ENCODE measurements around the gene UNCX. TPM values are rescaled to one million over a fixed set of nuclear protein-coding genes. Genes with fewer than 3 reads are reported as not detected.
"Not testable (repeated sequence)": the region's sequence is repeated elsewhere in the genome, so short reads cannot be mapped to it uniquely, and the experiment has no call there.

The UNCX gene
- total RNA-seq, 2 donors from 2014 or later, result not detected

DNA sequence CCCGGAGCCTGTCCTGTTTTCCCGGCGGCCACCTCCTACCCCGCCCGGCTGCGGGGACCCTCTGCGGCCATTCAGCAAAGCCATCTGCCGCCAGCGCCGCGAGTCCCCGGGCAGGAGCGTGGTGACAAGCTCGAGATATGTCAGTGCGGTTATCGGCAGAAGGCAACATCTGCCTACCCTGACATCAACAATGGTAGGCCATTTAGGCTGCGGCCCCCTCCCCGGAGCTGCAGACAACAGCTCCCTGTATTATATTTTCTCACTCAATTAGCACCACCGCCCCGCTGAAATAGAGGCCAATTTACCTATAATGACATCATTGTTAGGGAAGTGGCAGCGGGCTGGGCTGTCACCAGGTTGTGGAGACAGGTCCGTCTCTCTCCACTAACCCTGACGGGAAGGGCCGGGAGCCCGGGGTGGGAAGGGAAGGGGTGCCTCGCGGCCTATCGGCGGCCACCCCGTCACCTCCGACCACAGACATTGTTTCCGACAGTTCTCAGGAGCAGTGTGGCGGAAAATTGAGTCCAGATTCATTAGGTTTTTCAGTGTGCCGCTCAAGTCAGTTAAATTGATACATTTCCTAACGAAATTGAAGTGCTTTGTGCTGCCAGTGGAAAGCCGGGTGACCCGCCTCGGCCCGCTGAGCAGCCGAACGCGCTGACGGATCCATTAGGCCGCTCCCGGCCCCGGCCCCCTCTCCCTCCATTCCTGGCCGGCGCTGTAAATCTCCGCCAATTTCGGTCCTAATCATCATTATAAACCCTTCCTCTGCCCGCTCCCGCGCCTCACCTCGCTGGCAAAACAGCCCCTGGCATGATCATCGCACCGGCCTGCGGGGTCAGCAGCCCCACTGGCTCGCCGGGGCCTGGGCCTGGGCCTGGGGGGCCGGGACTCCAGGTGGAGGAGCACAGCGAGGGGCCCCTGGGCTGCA is 43.0 kb downstream of the UNCX start:
- peaks cover 11% of the 10 kb centered on the region for H3K27me3 Mint-ChIP-seq

DNA sequence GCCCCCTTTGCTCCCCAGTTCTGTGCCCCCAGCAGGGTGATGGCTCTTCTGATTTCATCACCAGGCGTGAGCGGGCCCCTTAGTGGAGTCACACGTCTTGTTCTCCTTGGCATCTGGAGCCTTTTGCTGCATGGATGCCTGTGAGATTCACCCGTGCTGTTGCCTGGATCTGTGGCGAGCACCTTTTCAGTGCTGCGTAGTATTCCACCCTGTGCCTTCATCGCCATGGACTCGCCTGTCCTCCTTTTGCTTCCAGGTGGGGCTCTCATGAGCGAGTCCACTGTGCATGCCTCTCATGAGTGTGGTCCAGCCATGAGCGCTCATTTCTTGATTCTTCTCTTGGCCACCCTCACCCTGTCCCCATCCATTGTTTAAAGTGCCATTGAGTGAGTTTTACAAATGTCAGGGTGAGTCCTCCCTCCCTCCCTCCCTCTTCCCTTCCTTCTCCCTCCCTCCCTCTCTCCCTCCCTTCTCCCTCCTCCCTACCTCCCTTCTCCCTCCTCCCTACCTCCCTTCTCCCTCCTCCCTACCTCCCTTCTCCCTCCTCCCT is 44.0 kb downstream of the UNCX start:
- Mint-ChIP-seq H3K27me3 (peaks cover 11% of the 10 kb centered on the region), H3K36me3 (ENCODE audit: low read depth) (no peaks in the 10 kb centered on the region), H3K4me3 (no peak overlapping the region), H3K9me3 (peaks cover 10% of the 10 kb centered on the region), H3K4me1 (no peaks in the 10 kb centered on the region), H3K27ac (no peak overlapping the region)
- ATAC-seq (replicated peaks), result no peak

More for the DNA sequence above, 43.0 kb downstream of the UNCX start:
- no peak overlapping the region for H3K27ac Mint-ChIP-seq
- peaks cover 10% of the 10 kb centered on the region for H3K9me3 Mint-ChIP-seq
- ATAC-seq (replicated peaks), result no peak
- no peaks in the 10 kb centered on the region for H3K4me1 Mint-ChIP-seq
- no peaks in the 10 kb centered on the region for H3K36me3 Mint-ChIP-seq (ENCODE audit: low read depth)
- no peak overlapping the region for H3K4me3 Mint-ChIP-seq

DNA sequence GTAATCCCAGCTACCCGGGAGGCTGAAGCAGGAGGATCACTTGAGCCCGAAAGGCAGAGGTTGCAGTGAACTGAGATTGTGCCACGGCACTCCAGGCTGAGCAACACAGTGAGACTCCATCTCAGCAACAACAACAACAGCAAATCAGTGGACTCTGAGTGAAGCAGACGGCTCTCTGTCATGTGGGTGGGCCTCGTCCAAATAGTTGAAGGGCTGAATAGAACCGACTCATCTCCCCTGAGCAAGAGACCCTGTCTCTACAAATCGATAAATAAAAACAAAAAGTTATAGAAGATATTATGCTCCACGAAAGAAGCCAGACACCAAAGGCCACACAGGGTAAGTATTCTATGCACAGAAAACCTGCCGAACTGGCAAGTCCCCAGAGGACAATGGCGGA is 45.9 kb downstream of the UNCX start:
- no peaks in the 10 kb centered on the region for H3K36me3 Mint-ChIP-seq (ENCODE audit: low read depth)
- no peak for ATAC-seq (replicated peaks)
- H3K27ac Mint-ChIP-seq, result no peak overlapping the region
- H3K9me3 Mint-ChIP-seq, result peaks cover 10% of the 10 kb centered on the region
- no peak overlapping the region for H3K4me3 Mint-ChIP-seq
- H3K4me1 Mint-ChIP-seq, result no peaks in the 10 kb centered on the region
- H3K27me3 Mint-ChIP-seq, result peaks cover 11% of the 10 kb centered on the region

DNA sequence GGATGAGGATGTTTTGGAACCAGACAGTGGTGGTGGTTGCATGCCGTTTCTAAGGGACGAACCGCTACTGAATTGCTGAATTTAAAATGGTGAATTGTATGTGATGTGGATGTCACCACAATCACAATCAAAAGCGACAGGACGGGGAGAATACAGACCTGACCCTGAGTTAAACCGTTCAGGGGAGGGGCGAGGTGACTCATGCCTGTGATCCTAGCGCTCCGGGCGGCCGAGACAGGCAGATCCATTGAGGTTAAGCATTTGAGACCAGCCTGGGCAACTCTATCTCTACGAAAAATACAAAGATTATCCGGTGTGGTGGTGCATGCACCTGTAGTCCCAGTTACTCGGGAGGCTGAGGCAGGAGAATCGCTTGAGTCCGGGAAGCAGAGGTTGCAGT is 46.4 kb downstream of the UNCX start:
- Mint-ChIP-seq H3K27ac (no peak overlapping the region), H3K36me3 (ENCODE audit: low read depth) (no peaks in the 10 kb centered on the region), H3K27me3 (peaks cover 11% of the 10 kb centered on the region), H3K4me3 (no peak overlapping the region), H3K4me1 (no peaks in the 10 kb centered on the region), H3K9me3 (peaks cover 10% of the 10 kb centered on the region)
- ATAC-seq (replicated peaks), result no peak

DNA sequence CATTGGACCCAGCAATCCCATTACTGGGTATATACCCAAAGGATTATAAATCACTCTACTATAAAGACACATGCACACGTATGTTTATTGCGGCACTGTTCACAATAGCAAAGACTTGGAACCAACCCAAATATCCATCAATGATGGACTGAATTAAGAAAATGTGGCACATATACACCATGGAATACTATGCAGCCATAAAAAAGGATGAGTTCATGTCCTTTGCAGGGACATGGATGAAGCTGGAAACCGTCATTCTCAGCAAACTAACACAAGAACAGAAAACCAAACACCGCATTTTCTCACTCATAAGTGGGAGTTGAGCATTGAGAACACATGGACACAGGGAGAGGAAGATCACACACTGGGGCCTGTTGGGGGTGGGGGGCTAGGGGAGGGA is 47.2 kb downstream of the UNCX start:
- H3K27ac Mint-ChIP-seq; ATAC-seq (replicated peaks); H3K4me1 Mint-ChIP-seq; H3K36me3 Mint-ChIP-seq (ENCODE audit: low read depth); H3K4me3 Mint-ChIP-seq: not testable (repeated sequence)
- Mint-ChIP-seq H3K27me3 (peaks cover 11% of the 10 kb centered on the region), H3K9me3 (peaks cover 10% of the 10 kb centered on the region)

DNA sequence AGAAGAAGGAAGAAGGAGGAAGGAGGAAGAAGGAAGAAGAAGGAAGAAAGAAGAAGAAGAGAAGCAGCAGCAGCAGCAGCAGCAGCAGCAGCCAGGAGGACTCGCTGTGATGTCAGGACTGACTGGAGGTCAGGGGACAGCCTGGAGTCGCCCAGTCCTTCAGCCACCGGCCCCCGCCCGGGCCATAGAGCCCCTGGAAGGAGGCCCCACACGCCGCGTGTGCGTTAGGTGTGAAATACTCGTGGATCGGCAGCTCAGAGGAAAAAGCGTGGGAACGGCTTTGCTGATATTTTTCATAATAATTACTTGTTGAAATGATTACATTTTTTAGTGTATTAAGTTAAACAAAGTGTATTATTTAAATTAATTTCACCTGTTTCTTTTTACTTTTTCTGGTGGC is 48.4 kb downstream of the UNCX start:
- Mint-ChIP-seq H3K27ac (no peak overlapping the region), H3K9me3 (peaks cover 10% of the 10 kb centered on the region), H3K4me3 (no peak overlapping the region), H3K27me3 (peaks cover 11% of the 10 kb centered on the region), H3K36me3 (ENCODE audit: low read depth) (no peaks in the 10 kb centered on the region), H3K4me1 (no peaks in the 10 kb centered on the region)
- no peak for ATAC-seq (replicated peaks)

DNA sequence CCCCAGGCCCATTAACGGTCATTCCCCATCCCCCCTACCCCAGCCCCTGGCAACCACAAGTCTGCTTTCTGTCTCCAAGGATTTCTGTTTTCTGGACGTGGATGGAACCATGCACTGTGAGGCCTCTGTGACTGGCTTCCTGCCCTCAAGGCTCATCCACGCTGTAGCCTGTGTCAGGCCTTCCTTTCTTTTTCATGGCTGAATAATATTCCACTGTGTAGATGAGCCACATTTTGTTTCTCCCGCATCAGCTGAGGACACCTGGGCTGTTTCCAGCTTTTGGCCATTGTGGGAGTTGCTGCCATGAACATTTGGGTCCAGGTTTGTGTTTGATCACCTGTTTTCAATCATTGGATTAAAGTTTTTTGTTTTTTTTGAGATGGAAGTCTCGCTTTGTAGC is 50.0 kb downstream of the UNCX start:
- Mint-ChIP-seq H3K4me1 (no peaks in the 10 kb centered on the region), H3K9me3 (peaks cover 10% of the 10 kb centered on the region), H3K27ac (no peak overlapping the region), H3K27me3 (peaks cover 8% of the 10 kb centered on the region), H3K4me3 (no peak overlapping the region), H3K36me3 (ENCODE audit: low read depth) (no peaks in the 10 kb centered on the region)
- no peak for ATAC-seq (replicated peaks)

DNA sequence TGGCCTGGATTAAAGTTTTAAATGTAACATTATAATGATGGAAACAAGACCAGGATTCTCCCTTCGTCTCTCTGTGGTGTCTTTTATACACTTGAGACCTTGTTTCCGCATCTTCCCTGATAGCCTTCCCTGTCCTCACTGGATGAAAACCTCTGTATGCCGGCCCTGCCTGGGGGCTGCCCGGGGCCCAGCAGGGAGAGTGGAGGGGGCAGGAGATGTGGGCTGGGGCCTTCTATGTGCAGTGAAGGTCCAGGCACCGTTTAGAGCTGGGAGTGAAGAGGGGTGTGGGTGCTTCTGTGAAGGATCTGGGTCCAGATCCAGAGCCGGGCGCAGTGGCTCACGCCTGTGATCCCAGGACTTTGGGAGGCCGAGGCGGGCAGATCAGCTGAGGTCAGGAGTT is 50.7 kb downstream of the UNCX start:
- Mint-ChIP-seq H3K4me1 (no peaks in the 10 kb centered on the region), H3K27me3 (peaks cover 8% of the 10 kb centered on the region), H3K27ac (no peak overlapping the region), H3K4me3 (no peak overlapping the region), H3K9me3 (peaks cover 10% of the 10 kb centered on the region), H3K36me3 (ENCODE audit: low read depth) (no peaks in the 10 kb centered on the region)
- ATAC-seq (replicated peaks), result no peak

DNA sequence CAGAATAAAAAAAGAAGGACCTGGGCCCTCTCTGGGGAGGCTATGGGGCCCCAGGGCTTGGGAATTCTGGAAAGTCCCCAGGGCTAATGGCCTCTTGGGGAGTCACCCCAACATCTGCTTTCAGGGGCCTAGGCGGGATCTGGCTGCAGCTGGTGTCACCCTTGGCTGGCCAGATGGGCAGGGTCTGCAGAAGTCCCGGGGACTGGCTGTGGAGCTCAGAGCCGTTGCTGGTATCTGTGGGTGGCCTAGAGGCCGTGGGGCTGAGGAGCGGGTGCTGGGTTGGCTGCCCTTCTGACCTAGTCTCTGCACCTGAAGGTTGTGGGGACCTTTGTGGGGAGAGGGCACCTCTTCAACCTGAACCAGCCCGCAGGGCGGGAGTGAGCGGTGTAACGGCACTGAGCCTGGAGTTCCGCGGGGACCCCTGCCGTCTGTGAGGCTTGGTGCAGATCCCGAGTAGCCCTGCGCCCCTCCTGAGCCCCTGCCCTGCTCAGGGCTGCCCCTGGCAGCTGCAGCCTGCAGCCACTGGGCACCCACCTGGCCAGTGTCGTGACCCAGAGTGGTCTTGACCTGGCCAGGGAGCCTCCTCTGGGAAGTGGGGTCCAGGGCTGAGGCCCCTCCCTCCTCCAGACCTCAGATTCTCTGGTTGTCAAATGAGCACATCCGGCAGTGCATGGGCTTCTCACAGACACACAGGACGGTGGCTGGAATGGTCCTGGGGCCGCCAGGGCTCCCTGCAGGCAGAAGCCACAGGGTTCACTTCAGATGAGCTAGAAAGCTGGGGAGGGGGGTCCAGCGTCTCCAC is 51.5 kb downstream of the UNCX start:
- no peak for ATAC-seq (replicated peaks)
- no peak overlapping the region for H3K4me3 Mint-ChIP-seq
- H3K9me3 Mint-ChIP-seq, result peaks cover 6% of the 10 kb centered on the region
- H3K27me3 Mint-ChIP-seq, result peaks cover 4% of the 10 kb centered on the region
- H3K4me1 Mint-ChIP-seq, result no peaks in the 10 kb centered on the region
- no peaks in the 10 kb centered on the region for H3K36me3 Mint-ChIP-seq (ENCODE audit: low read depth)
- no peak overlapping the region for H3K27ac Mint-ChIP-seq

DNA sequence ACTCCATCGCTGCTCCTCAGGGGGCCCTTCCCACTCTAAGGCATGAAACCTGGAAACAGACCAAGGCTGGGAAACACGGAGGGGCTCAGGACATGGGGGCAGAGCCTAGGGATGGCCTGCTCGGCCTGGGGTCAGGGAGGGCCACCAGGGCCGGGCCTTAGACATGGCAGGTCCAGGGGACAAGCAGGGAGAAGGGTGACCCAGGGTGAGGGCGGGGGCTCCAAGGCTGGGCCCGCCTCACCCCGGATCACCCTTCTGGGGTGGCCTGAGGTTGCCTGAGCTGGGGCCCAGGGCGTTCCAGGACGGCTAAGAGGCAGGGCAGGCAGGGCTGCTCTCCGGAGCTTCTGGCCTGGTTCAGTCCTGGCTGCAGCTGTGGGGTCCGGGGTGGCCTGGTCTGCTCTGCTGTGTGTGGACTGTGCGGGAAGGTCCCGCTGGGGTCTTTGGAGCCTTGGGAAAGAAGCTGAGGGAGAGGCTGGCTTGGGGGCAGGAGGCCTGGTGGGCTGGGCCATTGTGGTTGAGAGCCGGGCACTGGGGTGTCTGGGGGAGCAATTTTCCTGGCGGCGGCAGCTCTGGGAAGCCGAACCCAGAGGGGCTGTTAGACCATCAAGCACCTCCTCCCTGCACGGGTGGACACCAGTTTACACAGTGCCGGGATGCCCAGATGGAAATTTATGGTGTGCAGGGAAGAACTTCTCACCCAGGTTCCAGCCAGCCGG is 52.2 kb downstream of the UNCX start:
- Mint-ChIP-seq H3K27ac (no peak overlapping the region), H3K4me1 (no peaks in the 10 kb centered on the region), H3K27me3 (peaks cover 4% of the 10 kb centered on the region), H3K9me3 (peaks cover 5% of the 10 kb centered on the region), H3K36me3 (ENCODE audit: low read depth) (no peaks in the 10 kb centered on the region), H3K4me3 (no peak overlapping the region)
- no peak for ATAC-seq (replicated peaks)

DNA sequence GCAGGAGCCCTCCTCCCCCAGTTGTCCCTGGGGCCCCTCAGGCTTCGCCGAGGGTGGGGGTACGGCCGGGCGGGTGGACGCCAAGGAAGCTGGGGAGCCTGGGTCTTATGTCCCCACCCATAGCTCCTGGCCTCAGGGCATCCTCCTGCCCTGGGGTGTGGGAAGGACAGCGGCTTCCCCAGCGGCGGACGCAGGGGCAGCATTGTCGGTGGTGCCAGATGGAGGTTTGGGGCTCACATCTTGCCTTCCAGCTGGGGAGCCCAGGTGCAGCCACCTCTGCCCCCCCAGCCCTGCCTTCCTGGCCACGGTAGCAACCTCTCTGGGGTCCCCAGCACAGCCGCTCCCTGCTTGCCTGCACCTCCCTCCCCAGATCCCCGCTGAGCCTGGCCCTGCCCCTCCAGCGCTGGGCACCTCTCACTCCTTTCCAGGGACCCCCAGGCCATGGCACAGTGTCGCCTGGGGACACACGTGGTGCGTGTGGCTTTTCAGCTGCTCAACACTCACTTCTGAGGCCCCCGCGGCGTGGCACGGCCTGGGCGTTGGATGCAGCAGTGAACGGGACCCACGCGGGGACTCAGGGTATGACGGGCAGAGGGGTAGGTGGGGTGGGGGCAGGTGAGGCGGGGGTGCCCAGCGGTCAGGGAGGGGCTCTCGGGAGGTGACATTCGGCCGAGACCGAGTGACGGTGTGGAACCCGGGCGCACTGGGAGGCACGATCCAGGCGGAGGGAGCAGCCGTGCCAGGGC is 53.1 kb downstream of the UNCX start:
- H3K4me3 Mint-ChIP-seq, result no peak overlapping the region
- H3K36me3 Mint-ChIP-seq (ENCODE audit: low read depth), result no peaks in the 10 kb centered on the region
- no peaks in the 10 kb centered on the region for H3K4me1 Mint-ChIP-seq
- H3K27me3 Mint-ChIP-seq, result no peaks in the 10 kb centered on the region
- no peaks in the 10 kb centered on the region for H3K9me3 Mint-ChIP-seq
- no peak for ATAC-seq (replicated peaks)
- no peak overlapping the region for H3K27ac Mint-ChIP-seq

All from activated T-helper 17 cell treated with anti-CD3 and anti-CD28 coated beads, Interleukin-2, amount 50 U/mL, for 72 hours (primary cell).